ENCODE results near the gene NUPR2.

GRCh38 chr7:56092789-56093531 is 23.3 kb downstream of the NUPR2 start, which contains the start of gene PHKG1:
- 0 out of 2 replicates have a peak, but pooled peaks have one; percentile 17 for TF ChIP-seq CTCF (conservative IDR thresholded peaks at IDR 0.05; ENCODE audit: low read length)
- TF ChIP-seq EZH2phosphoT487 (IDR thresholded peaks at IDR 0.05; ENCODE audit: borderline replicate concordance) = no peak
